Activated CD8-positive, alpha-beta T cell treated with anti-CD3 and anti-CD28 coated beads for 36 hours (primary cell): ENCODE data around the gene MYT1. TPM values are rescaled to one million over a fixed set of nuclear protein-coding genes. Genes with fewer than 3 reads are reported as not detected.

Experiments used
- ATAC-seq: fragments of 200-7000 bp; cut with Tn5 transposase; one replicate; pipeline ENCODE4 v1.10.0; 2021; ENCODE audit warnings: mild to moderate bottlenecking, moderate library complexity
- CTCF ChIA-PET: fragments of 350-600 bp; sonication (Branson Sonifier 250); formaldehyde crosslinking; loops from one replicate; lab custom pipeline; 2021; ENCODE audit warnings: antibody characterized with exemption; lab: Charles Lee
- POLR2A ChIA-PET: fragments of 350-600 bp; sonication (Branson Sonifier 250); formaldehyde crosslinking; loops from one replicate; lab custom pipeline; 2021; ENCODE audit warnings: antibody characterized with exemption; lab: Charles Lee
- DNase-seq: peaks from one replicate; pipeline ENCODE4 v3.0.0-alpha.2; 2020
- H3K27ac Mint-ChIP-seq: one replicate; pipeline ENCODE4 v1.8.0; 2021; ENCODE audit warnings: mild to moderate bottlenecking, mixed read lengths
- H3K27me3 Mint-ChIP-seq: one replicate; pipeline ENCODE4 v1.8.0; 2021; ENCODE audit warnings: mixed read lengths
- H3K36me3 Mint-ChIP-seq: one replicate; pipeline ENCODE4 v1.8.0; 2021; ENCODE audit warnings: low read depth, mixed read lengths
- H3K4me1 Mint-ChIP-seq: one replicate; pipeline ENCODE4 v1.8.0; 2021; ENCODE audit warnings: low read depth, mixed read lengths
- H3K4me3 Mint-ChIP-seq: one replicate; pipeline ENCODE4 v1.8.0; 2021; ENCODE audit warnings: mild to moderate bottlenecking, moderate library complexity, mixed read lengths
- H3K9me3 Mint-ChIP-seq: one replicate; pipeline ENCODE4 v1.8.0; 2021; ENCODE audit warnings: mixed read lengths
- CTCF ChIP-seq: fragments of 200-600 bp; IDR thresholded peaks from one replicate; pipeline ENCODE4 v1.8.0; 2022; ENCODE audit warnings: antibody characterized with exemption, mild to moderate bottlenecking
- intact Hi-C: fragments of 100-400 bp; cut with micrococcal nuclease; formaldehyde crosslinking; loops from one replicate; pipeline ENCODE4 v1.10.0; 2022
- total RNA-seq, 2 experiments: library from RNA; stranded (reverse); gene quantifications; one replicate each; pipeline ENCODE4 v1.2.3, GENCODE V29; 2021

MYT1 gene
- total RNA-seq, 2 experiments from 2014 or later: not detected

GRCh38 chr20:64228086-64228653 lies 63.9 kb downstream of the MYT1 start:
- TF ChIP-seq CTCF: no peak
- H3K9me3 Mint-ChIP-seq: no peaks in the 10 kb centered on the region
- H3K4me1 Mint-ChIP-seq: peaks cover 19% of the 10 kb centered on the region
- no peaks in the 10 kb centered on the region for H3K27me3 Mint-ChIP-seq
- DNase-seq (no peak), ATAC-seq (no peak)
- POLR2A ChIA-PET: no interaction called here
- intact Hi-C loops: no loop called here
- no peak overlapping the region for H3K27ac Mint-ChIP-seq
- no peaks in the 10 kb centered on the region for H3K36me3 Mint-ChIP-seq
- CTCF ChIA-PET: no interaction called here
- no peak overlapping the region for H3K4me3 Mint-ChIP-seq

DNA sequence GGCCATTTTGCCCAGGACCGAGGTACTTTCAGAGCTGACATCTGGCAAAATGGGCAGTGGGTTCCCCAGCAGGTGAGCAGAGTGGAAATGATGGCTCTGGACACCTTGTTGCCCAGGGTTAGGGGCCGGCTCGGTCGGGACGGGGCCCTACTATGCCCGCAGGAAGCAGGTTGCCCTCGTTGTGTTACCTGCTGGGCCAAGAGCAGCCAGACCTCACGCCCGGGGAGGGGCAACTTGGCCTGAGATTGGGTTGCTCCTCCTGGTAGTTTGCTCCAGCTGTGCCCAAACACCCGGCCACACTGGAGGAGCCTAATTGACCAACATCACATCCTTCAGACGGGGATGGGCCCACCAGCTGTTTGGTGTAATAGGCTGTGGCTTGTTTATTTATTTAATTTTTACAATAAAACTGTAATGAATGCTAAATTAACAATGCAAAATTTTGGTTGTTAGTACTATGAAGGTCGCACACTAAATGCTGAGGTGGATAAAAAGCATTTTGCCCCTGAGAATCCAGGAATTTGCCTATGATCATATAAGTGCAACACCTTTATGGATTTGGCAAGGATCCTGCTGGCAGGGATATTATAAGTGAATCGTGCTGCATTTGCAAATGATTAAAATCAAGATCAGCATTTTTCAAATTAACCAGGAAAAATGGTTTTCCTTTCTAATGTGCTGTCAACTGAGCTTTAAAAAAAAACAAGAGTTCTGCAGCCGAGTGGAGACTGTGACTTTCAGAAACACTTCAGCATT lies 64.7 kb downstream of the MYT1 start:
- Mint-ChIP-seq H3K9me3 (no peaks in the 10 kb centered on the region), H3K27me3 (no peaks in the 10 kb centered on the region), H3K27ac (no peak overlapping the region), H3K4me3 (no peak overlapping the region), H3K4me1 (peaks cover 23% of the 10 kb centered on the region), H3K36me3 (no peaks in the 10 kb centered on the region)
- no peak for ATAC-seq
- intact Hi-C loops: no loop called here
- ChIA-PET CTCF (no interaction called here), POLR2A (no interaction called here)
- no peak for TF ChIP-seq CTCF
- no peak for DNase-seq

- no peak overlapping the region for H3K27ac Mint-ChIP-seq
- intact Hi-C loops: no loop called here
- no peaks in the 10 kb centered on the region for H3K27me3 Mint-ChIP-seq
- no peaks in the 10 kb centered on the region for H3K9me3 Mint-ChIP-seq
- H3K4me1 Mint-ChIP-seq: peaks cover 17% of the 10 kb centered on the region
- no peaks in the 10 kb centered on the region for H3K36me3 Mint-ChIP-seq
- H3K4me3 Mint-ChIP-seq: no peak overlapping the region
- DNase-seq (no peak), ATAC-seq (no peak)
- no peak for TF ChIP-seq CTCF
- ChIA-PET POLR2A (interaction anchor here (0.6 kb wide), 1 partner anchor 1606 kb away, joined by 3 read pairs; no protein-coding TSS in a partner anchor), CTCF (no interaction called here)
Observed at GRCh38 chr20:64229507-64230061, 65.3 kb downstream of the MYT1 start.

- CTCF ChIA-PET: no interaction called here
- no peak overlapping the region for H3K4me3 Mint-ChIP-seq
Observed at GRCh38 chr20:64230461-64231145, 66.4 kb downstream of the MYT1 start.

More at GRCh38 chr20:64230461-64231145, 66.4 kb downstream of the MYT1 start:
- DNase-seq: no peak
- Mint-ChIP-seq H3K27ac (no peak overlapping the region), H3K27me3 (no peaks in the 10 kb centered on the region), H3K4me1 (peaks cover 12% of the 10 kb centered on the region), H3K9me3 (no peaks in the 10 kb centered on the region), H3K36me3 (no peaks in the 10 kb centered on the region)
- POLR2A ChIA-PET: no interaction called here
- intact Hi-C loops: no loop called here
- TF ChIP-seq CTCF: no peak
- no peak for ATAC-seq
